Measurements from ENCODE around the gene ESRRA. TPM values are rescaled to one million over a fixed set of nuclear protein-coding genes. Genes with fewer than 3 reads are reported as not detected.

ESRRA gene
- polyA plus RNA-seq, 1 donor, result 20.9 TPM

DNA sequence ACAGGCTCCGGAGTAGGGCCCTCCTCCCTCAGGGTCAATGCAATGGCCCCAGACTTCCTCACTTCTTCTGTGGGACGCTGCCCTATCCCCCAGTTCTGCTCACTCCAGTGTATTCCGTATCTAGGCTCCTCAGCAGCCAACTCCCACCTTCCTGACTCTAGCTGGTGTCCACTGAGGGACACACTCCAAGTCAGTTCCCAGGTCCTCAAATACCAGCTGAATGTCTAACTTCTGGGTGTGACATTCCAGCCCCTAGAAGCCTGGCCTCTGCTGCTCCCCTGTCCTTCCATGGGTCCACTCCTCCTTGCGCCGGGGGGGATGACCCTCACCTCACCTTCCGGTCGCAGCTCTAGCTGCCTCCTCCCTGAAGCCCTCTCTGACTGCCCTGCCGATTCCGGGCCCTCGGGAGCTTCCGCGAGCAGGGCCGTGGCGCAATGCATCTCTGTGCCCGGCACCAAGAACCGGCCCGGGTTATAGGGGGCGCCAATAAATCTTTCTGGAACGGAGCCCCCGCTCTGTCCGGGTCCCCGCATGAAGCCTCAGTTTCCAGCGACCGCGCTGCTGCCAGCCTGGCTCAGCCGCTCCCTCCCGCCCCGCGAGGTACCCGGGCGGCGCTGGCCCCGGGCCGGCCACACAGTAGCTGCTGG lies 36.3 kb upstream of the ESRRA start:
- DNase-seq, result no peak

DNA sequence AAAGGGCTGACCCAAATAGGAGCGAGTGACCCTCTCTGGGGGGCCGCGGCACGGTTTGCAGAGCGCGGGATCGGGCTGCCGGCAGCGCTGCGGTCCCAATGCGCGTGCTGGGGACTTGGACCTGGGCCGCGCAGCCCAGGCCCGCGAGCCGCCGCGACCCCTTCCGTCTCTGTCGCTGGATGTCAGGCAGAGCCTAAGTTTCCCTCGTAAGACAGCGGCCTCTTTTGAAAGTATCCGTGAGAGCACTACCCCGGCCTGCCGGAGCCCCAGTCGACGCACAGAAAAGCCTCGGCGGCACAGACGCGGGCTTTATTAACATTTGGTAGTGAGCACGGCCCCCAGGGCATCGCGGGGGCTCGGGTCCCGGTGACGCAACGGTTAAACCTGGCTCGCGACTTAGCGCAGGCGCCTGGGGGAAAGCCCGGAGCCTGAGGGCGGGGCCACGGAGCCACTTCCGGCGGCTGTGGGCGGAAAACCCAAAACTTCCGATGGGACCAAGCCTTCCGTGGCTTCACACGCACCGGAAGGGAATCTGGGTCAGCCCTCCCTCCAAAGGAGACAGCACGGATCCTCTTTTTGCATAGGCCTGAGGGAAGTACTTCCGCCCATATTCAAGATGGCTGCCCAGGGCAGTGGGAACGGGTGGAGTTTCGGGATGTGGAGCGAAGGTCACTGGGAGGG lies 35.6 kb upstream of the ESRRA start:
- peak; percentile 98 for DNase-seq

DNA sequence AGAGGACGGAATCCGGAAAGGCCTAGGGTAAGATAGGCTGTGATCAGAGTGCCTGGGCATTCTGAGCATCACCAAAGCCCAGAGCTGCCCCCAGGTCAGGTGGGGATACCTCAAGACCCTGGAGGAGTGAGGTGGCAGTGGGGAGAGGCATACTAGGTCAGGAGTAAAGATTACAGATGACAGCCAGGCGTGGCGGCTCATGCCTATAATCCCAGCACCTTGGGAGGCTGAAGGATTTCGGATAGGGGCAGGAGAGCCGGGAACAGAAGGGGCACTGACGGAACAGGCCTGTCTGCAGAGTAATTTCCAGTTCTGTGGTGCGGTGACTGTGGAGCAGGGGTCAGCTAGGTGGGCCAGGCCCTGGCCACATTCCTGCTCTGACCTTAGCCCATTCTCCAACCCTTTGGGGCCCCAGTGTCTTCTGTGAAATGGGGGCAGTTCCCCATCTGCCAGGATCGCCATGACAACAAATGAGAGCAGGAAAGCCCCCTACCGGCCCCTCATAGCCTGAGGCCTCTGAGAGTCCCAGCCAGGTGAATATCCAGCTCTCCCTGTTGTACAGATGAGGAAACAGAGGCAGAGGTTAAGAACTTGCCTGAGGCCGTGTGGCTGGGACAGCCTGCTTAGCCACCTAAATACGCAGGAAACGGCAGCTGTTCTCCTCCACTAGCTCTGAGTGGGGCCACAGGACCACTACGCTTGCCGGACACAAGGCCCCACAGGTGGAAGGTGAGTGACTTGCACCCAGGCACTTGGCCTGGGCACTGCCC lies 30.1 kb upstream of the ESRRA start:
- no peak for DNase-seq

DNA sequence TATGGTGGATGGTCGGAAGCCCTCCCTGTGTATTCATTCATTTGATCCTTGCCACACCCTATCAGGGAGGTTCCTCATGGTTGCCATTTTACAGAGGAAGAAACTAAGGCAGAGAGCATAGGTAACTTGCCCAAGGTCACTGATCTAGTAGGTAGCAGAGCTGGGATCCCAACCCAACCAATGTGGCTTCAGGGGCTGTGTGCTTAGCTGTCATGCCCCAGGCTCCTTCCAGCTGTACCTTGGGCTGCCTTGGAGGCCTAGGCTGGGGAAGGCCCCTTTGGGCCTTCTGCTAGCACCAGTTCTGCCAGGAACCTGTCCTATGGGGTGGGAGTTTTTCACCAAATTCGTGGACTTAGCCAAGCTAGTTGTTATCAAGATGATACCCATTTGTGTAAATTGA lies 29.5 kb upstream of the ESRRA start:
- DNase-seq, result no peak

DNA sequence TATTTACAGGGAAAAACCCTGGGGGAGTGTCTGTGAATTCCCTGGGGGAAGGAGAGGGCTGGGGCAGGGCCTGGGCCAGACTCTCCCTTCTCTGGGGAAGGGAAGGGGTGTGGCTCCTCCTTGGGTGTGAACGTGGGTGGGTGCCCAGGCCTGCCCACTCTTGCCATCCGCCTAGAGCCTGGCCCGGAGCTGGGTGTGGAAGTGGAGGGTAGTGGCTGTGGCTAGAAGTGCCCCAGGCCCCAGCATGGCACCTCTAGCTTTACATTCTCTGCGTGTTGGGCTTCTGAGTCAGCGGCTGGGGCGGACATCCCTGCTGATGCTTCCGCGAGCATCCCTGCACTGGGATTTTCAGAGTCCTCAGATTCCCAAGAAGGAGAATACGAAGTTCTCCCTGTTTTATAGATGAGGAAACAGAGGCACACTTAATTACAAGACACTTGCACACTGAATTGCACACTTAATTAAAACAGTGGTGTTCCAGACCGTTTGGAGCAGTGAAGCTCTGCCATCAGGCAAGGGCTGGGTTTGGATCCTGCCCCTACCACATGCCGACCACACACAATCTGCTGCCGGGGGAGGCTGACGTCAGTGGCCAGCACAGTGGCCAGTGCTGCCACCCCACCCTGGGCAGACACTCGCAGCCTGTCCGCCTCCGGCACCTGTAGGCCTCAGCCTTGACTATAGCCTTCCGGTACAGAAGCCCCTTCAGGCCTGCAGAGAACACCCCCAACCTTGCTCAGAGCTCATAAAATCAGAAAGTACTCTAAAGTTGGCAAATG lies 28.5 kb upstream of the ESRRA start:
- no peak for DNase-seq

DNA sequence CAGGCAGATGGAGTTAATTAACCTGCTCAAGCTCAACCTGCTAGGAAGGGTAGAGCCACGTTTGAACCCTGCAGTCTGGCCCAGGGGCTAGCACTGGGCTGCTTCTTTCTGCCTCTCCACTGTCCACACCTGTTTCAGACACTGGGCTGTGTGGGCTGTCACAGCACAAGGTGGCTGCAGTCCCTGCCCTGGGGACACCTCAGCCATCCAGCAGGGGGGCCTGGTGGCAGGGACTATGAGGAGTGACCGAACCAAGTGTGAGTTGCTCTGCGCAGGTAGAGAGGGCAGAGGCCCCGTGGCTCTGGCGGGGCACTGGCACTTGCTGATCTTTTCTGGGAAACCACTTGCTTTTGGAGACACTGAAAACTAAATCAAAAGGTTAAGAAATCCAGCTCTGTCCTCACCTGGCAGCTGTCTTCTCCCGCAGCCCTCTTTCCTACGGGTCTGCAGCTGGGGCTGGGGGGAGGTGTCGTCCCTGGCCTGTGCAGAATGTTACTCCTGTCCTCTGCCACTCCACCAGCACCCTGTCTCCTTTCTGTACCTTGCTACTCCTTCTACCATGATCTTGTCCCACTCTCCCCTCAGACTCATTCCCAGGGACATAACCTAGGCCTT lies 26.6 kb upstream of the ESRRA start:
- no peak for DNase-seq

DNA sequence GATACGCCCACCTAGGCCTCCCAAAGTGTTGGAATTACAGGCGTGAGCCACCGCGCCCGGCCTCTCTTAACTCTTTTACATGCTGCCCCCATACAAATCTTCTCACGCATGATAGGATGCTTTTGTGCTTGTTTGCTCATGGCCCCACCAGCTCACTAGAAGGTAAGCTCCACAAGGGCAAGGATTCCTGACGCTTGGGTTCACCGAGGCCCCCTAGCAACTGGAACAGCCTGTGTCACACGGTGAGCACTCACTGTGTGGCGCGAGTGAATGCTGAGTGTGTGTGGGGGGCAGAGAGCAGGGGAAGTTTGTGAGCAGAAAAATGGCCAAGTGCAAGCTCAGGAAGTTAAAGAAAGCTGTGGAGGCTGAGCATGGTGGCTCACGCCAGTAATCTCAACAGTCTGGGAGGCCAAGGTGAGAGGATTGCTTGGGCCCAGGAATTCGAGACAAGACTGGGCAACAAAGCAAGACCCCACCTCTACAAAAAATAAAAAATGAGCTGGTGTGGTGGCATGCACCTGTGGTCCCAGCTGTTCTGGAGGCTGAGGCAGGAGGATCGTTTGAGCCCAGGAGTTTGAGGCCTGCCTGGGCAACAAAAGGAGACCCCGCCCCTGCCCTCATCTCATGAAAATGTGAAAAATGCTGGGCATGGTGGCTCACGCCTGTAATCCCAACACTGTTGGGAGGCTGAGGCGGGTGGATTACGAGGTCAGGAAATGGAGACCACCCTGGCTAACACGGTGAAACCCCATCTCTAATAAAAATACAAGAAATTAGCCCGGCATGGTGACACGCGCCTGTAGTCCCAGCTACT lies 23.2 kb upstream of the ESRRA start:
- no peak for DNase-seq

DNA sequence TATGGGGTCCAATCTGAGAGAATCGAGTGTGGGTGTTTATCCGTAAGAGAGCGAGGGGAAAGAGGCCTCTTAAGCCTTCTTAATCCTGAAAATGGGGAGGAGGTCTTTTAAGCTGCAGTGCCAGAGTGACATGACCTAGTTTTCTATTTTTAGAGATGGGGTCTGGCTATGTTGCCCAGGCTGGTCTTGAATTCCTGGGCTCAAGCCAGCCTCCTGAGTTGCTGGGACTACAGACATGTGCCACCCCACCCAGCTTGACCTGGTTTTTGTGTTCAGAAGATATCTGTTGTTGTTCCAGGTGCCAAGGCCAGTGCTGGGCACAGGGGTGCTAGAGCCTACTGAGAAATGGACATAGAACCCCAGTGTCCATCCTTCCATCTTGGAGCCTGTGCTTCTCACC lies 22.2 kb upstream of the ESRRA start:
- DNase-seq, result no peak

DNA sequence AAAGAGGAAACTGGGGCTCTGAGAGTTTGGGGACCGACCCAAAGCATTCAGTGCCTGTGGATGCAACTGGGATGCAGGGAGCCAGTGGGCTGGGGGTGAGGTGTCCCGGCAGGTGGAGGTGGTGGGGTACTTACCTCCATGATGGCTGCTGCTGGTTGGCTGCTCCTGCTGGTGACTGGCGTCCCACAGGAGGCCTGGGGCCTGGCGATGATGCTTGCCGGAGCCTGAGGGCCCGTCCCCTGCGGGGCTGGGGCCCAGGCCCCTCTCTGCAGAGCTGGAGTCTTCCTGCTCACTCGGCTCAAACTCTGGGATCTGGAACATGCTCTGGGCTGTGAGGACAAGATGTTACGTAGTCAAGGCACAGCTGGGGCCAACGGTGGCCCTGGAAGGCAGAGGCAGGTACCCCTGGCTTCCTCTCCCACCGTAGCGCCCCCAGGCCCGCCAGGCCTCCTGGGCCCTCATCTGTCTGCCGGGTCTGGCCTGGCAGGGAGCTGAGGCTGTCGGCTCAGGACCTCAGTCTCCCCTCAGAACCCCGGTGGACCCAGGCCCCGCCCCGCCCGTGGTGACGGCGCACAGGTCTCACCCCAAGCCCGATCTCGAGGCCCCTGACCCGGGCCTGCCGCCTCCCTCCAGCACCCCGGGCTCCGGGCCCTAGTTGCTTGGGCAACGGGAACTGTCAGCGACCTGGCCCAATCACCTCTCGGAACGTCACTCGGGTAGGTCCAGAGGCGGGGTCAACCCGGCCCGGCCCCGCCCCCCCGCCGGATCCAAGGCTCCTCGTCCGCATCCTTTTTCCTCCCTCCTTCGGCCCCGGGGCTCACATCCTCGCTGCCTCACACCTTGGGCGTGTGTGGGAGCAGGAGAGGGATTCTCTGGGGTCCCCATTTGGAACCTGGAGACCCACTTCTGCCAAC lies 21.0 kb upstream of the ESRRA start, which contains the start of gene BAD:
Gene BAD (minus strand): TSS at position 618 of the 914 bp plus-strand sequence. CDS start 297 bp downstream, at position 321.
- peak; percentile 93 for DNase-seq

DNA sequence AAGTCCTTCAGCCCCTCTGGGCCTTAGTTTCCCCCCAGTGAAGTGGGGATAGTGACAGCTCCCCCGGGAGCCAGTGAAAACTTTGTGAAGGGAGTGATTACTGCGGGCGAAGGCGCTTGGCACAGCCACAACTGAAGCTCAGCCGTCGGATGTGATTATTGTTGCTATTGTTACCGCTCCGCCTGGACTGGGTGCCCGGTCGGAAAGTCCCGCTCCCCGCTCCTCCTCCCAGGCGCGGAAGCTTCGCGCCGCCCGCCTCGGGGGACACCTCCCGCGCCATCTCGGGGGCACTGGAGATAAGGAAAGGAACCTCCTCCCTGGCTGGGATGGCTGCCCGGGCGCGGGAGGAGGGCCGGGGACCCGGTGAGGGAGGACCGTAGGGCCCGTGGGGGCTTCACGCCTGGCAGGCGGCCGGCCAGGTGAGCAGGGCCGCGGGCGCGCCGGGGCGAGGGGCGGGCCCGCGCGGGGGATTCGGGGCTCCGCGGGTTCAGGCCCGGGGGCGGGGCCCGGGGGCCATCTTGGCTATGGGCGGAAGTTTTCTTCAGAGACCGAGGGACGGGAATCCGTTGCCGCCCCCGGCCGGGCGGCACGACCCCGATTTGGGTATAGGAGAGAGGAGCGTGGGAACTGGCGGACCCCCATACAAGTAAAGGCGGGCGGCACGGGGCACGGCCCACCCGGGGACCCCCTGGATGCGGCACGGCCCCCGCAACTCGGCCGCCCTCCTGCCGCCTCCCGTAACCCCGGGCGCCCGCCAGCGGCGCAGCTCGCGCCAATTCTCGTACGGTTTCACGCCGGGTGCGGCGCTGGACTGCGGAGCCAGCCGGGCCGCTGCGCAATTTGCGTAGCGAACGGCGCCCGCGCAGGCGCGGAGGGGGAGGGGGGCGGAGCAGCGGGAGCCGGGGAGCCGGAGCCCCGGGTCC lies 20.1 kb upstream of the ESRRA start, which contains the start of gene GPR137:
Gene GPR137 (plus strand): TSS at position 887 of the 923 bp plus-strand sequence. CDS start 677 bp downstream, outside the sequence.
- peak; percentile 73 for DNase-seq

DNA sequence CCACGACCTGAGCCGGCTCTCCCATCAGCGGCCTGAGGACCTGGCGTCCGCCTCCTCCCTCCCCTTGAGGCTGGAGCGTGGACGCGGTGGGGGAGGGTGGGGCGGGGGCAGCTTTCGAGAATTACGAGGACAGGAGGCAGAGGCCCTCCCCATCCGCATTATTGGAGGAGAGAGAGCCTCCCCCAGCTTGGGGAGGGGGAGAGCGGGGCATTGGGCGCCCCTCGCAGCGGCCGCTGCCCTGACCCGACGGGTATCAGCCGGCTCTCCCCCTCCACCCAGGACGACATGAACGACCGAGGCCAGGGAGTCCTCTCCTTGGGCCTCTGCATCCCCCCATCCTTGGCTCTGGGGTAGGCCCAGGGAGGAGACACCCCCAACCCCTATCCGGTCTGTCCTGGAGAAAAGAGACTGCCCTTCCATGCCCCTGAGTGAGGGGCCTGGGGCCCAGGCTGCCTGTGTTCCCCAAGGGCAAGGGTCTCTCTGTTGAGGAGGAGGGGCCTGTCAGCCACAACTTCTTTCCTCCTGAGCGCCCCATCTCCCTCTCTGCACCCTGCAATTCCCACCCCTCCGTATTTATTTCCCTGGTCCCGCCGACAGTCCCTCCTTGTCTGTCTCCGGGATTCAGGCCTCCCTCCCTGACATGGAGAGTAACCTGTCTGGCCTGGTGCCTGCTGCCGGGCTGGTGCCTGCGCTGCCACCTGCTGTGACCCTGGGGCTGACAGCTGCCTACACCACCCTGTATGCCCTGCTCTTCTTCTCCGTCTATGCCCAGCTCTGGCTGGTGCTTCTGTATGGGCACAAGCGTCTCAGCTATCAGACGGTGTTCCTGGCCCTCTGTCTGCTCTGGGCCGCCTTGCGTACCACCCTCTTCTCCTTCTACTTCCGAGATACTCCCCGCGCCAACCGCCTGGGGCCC lies 19.2 kb upstream of the ESRRA start:
- DNase-seq, result no peak

DNA sequence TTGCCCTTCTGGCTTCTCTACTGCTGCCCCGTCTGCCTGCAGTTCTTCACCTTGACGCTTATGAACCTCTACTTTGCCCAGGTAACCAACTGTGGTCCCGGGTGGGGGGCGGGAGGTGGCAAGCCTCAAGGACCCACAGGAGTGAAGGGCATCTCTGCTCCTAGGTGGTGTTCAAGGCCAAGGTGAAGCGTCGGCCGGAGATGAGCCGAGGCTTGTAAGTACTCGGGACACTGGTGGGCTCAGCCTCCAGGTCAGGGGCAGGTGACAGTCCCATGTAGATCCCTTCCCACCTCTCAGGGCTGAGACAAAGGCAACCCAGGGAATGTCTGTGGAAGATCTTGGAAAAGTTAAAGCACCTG lies 18.5 kb upstream of the ESRRA start:
- DNase-seq, result no peak

DNA sequence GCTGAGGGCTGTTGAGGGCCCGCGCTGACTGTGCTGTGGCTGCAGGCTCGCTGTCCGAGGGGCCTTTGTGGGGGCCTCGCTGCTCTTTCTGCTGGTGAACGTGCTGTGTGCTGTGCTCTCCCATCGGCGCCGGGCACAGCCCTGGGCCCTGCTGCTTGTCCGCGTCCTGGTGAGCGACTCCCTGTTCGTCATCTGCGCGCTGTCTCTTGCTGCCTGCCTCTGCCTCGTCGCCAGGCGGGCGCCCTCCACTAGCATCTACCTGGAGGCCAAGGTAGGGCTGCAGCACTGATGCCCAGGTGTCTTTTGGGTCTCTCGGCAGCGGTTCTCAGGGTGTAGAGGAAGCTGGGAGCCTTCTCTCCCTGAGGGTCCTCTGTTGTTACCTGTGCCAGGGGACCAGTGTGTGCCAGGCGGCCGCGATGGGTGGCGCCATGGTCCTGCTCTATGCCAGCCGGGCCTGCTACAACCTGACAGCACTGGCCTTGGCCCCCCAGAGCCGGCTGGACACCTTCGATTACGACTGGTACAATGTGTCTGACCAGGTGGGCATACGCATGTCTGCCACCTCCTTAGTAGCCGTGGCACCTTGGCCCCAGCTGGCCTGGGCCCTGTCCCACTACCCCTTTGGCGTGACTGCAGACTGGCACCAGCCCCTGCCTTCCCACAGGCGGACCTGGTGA lies 17.5 kb upstream of the ESRRA start:
- no peak for DNase-seq

DNA sequence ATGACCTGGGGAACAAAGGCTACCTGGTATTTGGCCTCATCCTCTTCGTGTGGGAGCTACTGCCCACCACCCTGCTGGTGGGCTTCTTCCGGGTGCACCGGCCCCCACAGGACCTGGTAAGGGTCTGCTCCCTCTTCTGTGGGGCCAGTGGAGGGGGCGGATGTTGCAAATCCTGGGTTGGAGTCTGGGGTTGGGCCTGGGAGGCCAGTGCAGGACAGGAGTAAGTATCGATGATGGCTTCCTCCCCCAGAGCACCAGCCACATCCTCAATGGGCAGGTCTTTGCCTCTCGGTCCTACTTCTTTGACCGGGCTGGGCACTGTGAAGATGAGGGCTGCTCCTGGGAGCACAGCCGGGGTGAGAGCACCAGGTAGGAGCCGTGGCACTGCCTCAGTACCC lies 17.0 kb upstream of the ESRRA start:
- no peak for DNase-seq

DNA sequence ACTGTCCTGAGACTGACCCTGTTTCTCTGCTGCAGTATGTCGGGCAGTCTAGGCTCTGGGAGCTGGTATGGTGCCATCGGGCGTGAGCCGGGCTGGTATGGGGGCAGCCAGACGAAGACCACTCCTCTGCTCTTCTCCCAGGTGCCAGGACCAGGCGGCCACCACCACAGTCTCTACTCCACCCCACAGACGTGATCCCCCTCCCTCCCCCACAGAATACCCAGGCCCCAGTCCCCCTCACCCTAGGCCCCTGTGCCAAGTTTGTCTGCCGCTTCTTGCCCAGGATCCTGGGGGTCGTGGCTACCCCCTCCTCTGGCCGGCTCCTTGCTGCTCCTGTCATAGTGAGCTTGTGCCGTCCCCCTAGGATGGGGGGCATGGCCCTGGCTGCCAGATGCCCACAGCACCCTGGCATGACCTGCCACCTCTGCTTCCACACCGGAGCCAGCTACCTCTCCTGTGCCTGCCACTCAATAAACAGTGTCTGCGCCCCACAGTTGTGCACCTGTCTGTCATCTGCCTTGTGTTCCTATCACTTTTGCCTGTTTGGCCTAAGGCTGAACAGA lies 16.2 kb upstream of the ESRRA start:
- no peak for DNase-seq

Data from left kidney (tissue), 2 donors.